Mesendoderm (in vitro differentiated cells): Measurements from ENCODE around the gene UBXN6.

ENCODE experiments used
- DNase-seq: peaks from one replicate; pipeline ENCODE4 v3.0.0; 2013
- H2AK5ac ChIP-seq: 2 replicates; pipeline ENCODE4 v1.6.1; 2013; ENCODE audit warnings: low read length, inconsistent platforms
- H2BK120ac ChIP-seq: 2 replicates; pipeline ENCODE4 v1.6.1; 2013; ENCODE audit warnings: low read depth, mild to moderate bottlenecking, low read length, moderate library complexity, mixed read lengths
- H2BK15ac ChIP-seq: replicated peaks from 2 replicates; pipeline ENCODE4 v1.6.1; 2013; ENCODE audit warnings: low read depth, mild to moderate bottlenecking, moderate library complexity
- H2BK5ac ChIP-seq: 2 replicates; pipeline ENCODE4 v1.6.1; 2013; ENCODE audit warnings: low read length, inconsistent platforms
- H3K18ac ChIP-seq: 2 replicates; pipeline ENCODE4 v1.6.1; 2013; ENCODE audit warnings: mild to moderate bottlenecking, low read length, mixed read lengths
- H3K23ac ChIP-seq: one replicate; pipeline ENCODE4 v1.6.1; 2013; ENCODE audit warnings: low read length
- H3K27ac ChIP-seq: 2 replicates; pipeline ENCODE4 v1.5.1; 2013; ENCODE audit warnings: low read depth, mild to moderate bottlenecking, inconsistent platforms, low read length, moderate library complexity
- H3K27me3 ChIP-seq: 2 replicates; pipeline ENCODE4 v1.6.1; 2013; ENCODE audit warnings: low read length, control low read depth, mild to moderate bottlenecking, inconsistent platforms; ENCODE audit not compliant: insufficient read depth, poor library complexity
- H3K36me3 ChIP-seq: 2 replicates; pipeline ENCODE4 v1.6.1; 2013; ENCODE audit warnings: low read length, inconsistent platforms; ENCODE audit not compliant: control insufficient read depth, insufficient read depth
- H3K4ac ChIP-seq: one replicate; pipeline ENCODE4 v1.6.1; 2013; ENCODE audit warnings: low read depth, mild to moderate bottlenecking, low read length, moderate library complexity
- H3K4me1 ChIP-seq: 2 replicates; pipeline ENCODE4 v1.6.1; 2013; ENCODE audit warnings: low read depth, low read length, inconsistent platforms; ENCODE audit not compliant: control insufficient read depth
- H3K4me2 ChIP-seq: 2 replicates; pipeline ENCODE4 v1.6.1; 2013; ENCODE audit warnings: low read length
- H3K4me3 ChIP-seq: 2 replicates; pipeline ENCODE4 v1.5.1; 2013; ENCODE audit warnings: mild to moderate bottlenecking, low read length
- H3K56ac ChIP-seq: one replicate; pipeline ENCODE4 v1.6.1; 2013; ENCODE audit warnings: low read length
- H3K79me1 ChIP-seq: 2 replicates; pipeline ENCODE4 v1.6.1; 2013; ENCODE audit warnings: low read length, inconsistent platforms
- H3K79me2 ChIP-seq: 2 replicates; pipeline ENCODE4 v1.6.1; 2013; ENCODE audit warnings: mild to moderate bottlenecking, low read length; ENCODE audit not compliant: control insufficient read depth, insufficient read depth
- H3K9ac ChIP-seq: 2 replicates; pipeline ENCODE4 v1.6.1; 2013; ENCODE audit warnings: low read length, inconsistent platforms
- H4K5ac ChIP-seq: one replicate; pipeline ENCODE4 v1.6.1; 2013; ENCODE audit warnings: low read length
- H4K8ac ChIP-seq: one replicate; pipeline ENCODE4 v1.6.1; 2013; ENCODE audit warnings: low read depth, mild to moderate bottlenecking, control low read depth, low read length, moderate library complexity
- WGBS: extraction: QIAGEN DNeasy Blood & Tissue Kit; methylation state at CpG from one replicate; pipeline ENCODE4 v1.1.7; 2013; ENCODE audit warnings: low lambda C conversion rate, missing lambda C conversion rate; ENCODE audit not compliant: insufficient coverage; ENCODE audit errors: extremely low coverage; 5-methylcytosine and 5-hydroxymethylcytosine counted together

UBXN6 gene

GRCh38 chr19:4471403-4472173 lies 14.0 kb upstream of the UBXN6 start:
- no peak overlapping the region for H2BK15ac ChIP-seq

GRCh38 chr19:4467835-4468234 lies 10.2 kb upstream of the UBXN6 start:
- Histone ChIP-seq H2AK5ac (no peak overlapping the region), H2BK120ac (no peak overlapping the region), H3K56ac (no peak overlapping the region), H2BK5ac (no peak overlapping the region), H3K4me3 (no peak overlapping the region), H3K4ac (no peak overlapping the region), H3K27ac (no peak overlapping the region), H3K4me2 (no peak overlapping the region), H3K23ac (no peak overlapping the region), H3K9ac (no peak overlapping the region), H3K4me1 (no peaks in the 10 kb centered on the region), H3K79me1 (no peaks in the 10 kb centered on the region), H3K36me3 (no peaks in the 10 kb centered on the region), H3K79me2 (peaks cover 4% of the 10 kb centered on the region), H3K18ac (no peak overlapping the region), H3K27me3 (no peaks in the 10 kb centered on the region), H2BK15ac (no peak overlapping the region), H4K8ac (no peak overlapping the region), H4K5ac (no peak overlapping the region)
- DNase-seq = no peak
- no CpG with 5 or more reads among the region's 3 CpGs for WGBS

More at GRCh38 chr19:4471403-4472173, 14.0 kb upstream of the UBXN6 start:
- Histone ChIP-seq H3K4ac (no peak overlapping the region), H3K18ac (no peak overlapping the region), H3K56ac (peak overlapping the region; percentile 70), H3K79me1 (peaks cover 13% of the 10 kb centered on the region), H3K27ac (peak overlapping the region; percentile 26), H4K5ac (no peak overlapping the region), H3K27me3 (no peaks in the 10 kb centered on the region), H3K36me3 (peaks cover 4% of the 10 kb centered on the region), H3K4me1 (peaks cover 2% of the 10 kb centered on the region), H3K79me2 (peaks cover 28% of the 10 kb centered on the region), H3K23ac (no peak overlapping the region), H3K4me3 (peak overlapping the region; percentile 19), H2BK5ac (no peak overlapping the region), H2BK120ac (no peak overlapping the region), H4K8ac (peak overlapping the region; percentile 77), H2AK5ac (no peak overlapping the region), H3K9ac (peak overlapping the region; percentile 36), H3K4me2 (peak overlapping the region; percentile 12)
- WGBS = no CpG with 5 or more reads among the region's 33 CpGs
- DNase-seq = peak; percentile 100

GRCh38 chr19:4464815-4465581 lies 7.4 kb upstream of the UBXN6 start:
- Histone ChIP-seq H4K5ac (no peak overlapping the region), H3K18ac (no peak overlapping the region), H3K4me3 (no peak overlapping the region), H3K36me3 (no peaks in the 10 kb centered on the region), H3K27me3 (no peaks in the 10 kb centered on the region), H2BK15ac (no peak overlapping the region), H3K79me1 (no peaks in the 10 kb centered on the region), H3K27ac (no peak overlapping the region), H3K56ac (no peak overlapping the region), H2AK5ac (no peak overlapping the region), H4K8ac (no peak overlapping the region), H3K9ac (no peak overlapping the region), H3K23ac (no peak overlapping the region), H3K4me2 (no peak overlapping the region), H3K4me1 (no peaks in the 10 kb centered on the region), H3K4ac (no peak overlapping the region), H2BK5ac (no peak overlapping the region), H2BK120ac (no peak overlapping the region), H3K79me2 (no peaks in the 10 kb centered on the region)
- no peak for DNase-seq
- WGBS = no CpG with 5 or more reads among the region's 8 CpGs

- peak; percentile 80 for DNase-seq
- no CpG with 5 or more reads among the region's 53 CpGs for WGBS
These were observed 546 bp downstream of the UBXN6 start for GRCh38 chr19:4456843-4457653.

GRCh38 chr19:4456476-4456842 lies 1.1 kb downstream of the UBXN6 start:
- peak; percentile 62 for DNase-seq
- Histone ChIP-seq H3K27me3 (no peaks in the 10 kb centered on the region), H3K79me2 (no peaks in the 10 kb centered on the region), H3K4me3 (peak overlapping the region; percentile 77), H3K9ac (peak overlapping the region; percentile 77), H3K79me1 (peaks cover 4% of the 10 kb centered on the region), H3K36me3 (no peaks in the 10 kb centered on the region), H3K56ac (peak overlapping the region; percentile 85), H3K18ac (no peak overlapping the region), H3K4me2 (peak overlapping the region; percentile 85), H3K4ac (no peak overlapping the region), H2BK5ac (no peak overlapping the region), H3K4me1 (no peaks in the 10 kb centered on the region), H3K23ac (no peak overlapping the region), H4K8ac (no peak overlapping the region), H2BK15ac (no peak overlapping the region), H3K27ac (no peak overlapping the region), H2AK5ac (no peak overlapping the region), H2BK120ac (no peak overlapping the region), H4K5ac (no peak overlapping the region)
- no CpG with 5 or more reads among the region's 9 CpGs for WGBS

More at GRCh38 chr19:4456843-4457653, 546 bp downstream of the UBXN6 start:
- Histone ChIP-seq H3K18ac (peak overlapping the region; percentile 99), H2BK15ac (no peak overlapping the region), H3K27ac (peak overlapping the region; percentile 91), H3K27me3 (no peaks in the 10 kb centered on the region), H3K4me3 (peak overlapping the region; percentile 85), H3K56ac (peak overlapping the region; percentile 92), H4K8ac (peak overlapping the region; percentile 98), H3K23ac (no peak overlapping the region), H2BK120ac (peak overlapping the region; percentile 88), H2AK5ac (no peak overlapping the region), H3K79me2 (no peaks in the 10 kb centered on the region), H3K4me2 (peak overlapping the region; percentile 85), H3K36me3 (no peaks in the 10 kb centered on the region), H3K9ac (peak overlapping the region; percentile 93), H3K4ac (peak overlapping the region; percentile 100), H3K4me1 (no peaks in the 10 kb centered on the region), H2BK5ac (no peak overlapping the region), H3K79me1 (peaks cover 4% of the 10 kb centered on the region), H4K5ac (no peak overlapping the region)
